Prostate gland (tissue), 2 donors: ENCODE data around the gene ATP1B1.

Experiments used
- CTCF ChIP-seq, 4 experiments: fragments of 200-600 bp in 2 of 4; fragments of 450-650 bp in 2 of 4; sonication (generic) in 2 of 4; IDR thresholded peaks; 1 replicate in 3 of 4; 2 replicates in 1 of 4; pipeline ENCODE4 v1.5.1; 2016 to 2019; ENCODE audit warnings: antibody characterized with exemption in 4 of 4, mild to moderate bottlenecking in 2 of 4, moderate library complexity in 2 of 4
- POLR2A ChIP-seq: fragments of 450-650 bp; IDR thresholded peaks from one replicate; pipeline ENCODE4 v1.6.1; 2016; ENCODE audit warnings: antibody characterized with exemption, mild to moderate bottlenecking

GRCh38 chr1:169087876-169088275 is 18.6 kb upstream of the ATP1B1 start:
- TF ChIP-seq CTCF (IDR thresholded peaks at IDR 0.05), result no peak
- TF ChIP-seq POLR2A, result no peak
